A549 (cell line): ENCODE data around the gene DUSP9. TPM values are rescaled to one million over a fixed set of nuclear protein-coding genes. Genes with fewer than 3 reads are reported as not detected.

Experiments
- ATAC-seq, 2 experiments: fragments of 200-7000 bp in 1 of 2; fragments of >200 bp in 1 of 2; cut with Nextera tagmentation in 1 of 2; cut with Tn5 transposase in 1 of 2; 3 replicates each; pipeline versions ENCODE4 v1.8.0 to v1.9.1; 2018 to 2020; ENCODE audit warnings: mild to moderate bottlenecking in 1 of 2, moderate library complexity in 1 of 2
- CTCF ChIA-PET: fragments of 300-600 bp; sonication (Branson Sonifier 250); formaldehyde crosslinking; extraction: SDS; loops from one replicate; lab custom pipeline; 2021; ENCODE audit warnings: antibody characterized with exemption, inconsistent platforms; lab: Yijun Ruan, JAX
- POLR2A ChIA-PET: fragments of 350-600 bp; formaldehyde crosslinking; extraction: SDS; loops from one replicate; lab custom pipeline; 2021; ENCODE audit warnings: antibody characterized with exemption, inconsistent platforms; lab: Yijun Ruan, JAX
- DNase-seq, 2 experiments: peaks; one replicate each; pipeline versions ENCODE4 v3.0.0 to v3.0.0-alpha.2; 2011 to 2016; ENCODE audit warnings: low read depth in 1 of 2, low spot score in 1 of 2
- FAIRE-seq: peaks from 2 replicates; lab custom pipeline; 2011; peaks lifted over from hg19 to GRCh38; lab: Jason Lieb, UNC
- H3K27ac ChIP-seq, 2 experiments: fragments of >200 bp; sonication (Bioruptor Twin); formaldehyde crosslinking; 3 replicates each; pipeline ENCODE4 v1.5.1; 2016 to 2017
- H3K4me1 ChIP-seq: fragments of >200 bp; sonication (Bioruptor Twin); formaldehyde crosslinking; 3 replicates; pipeline ENCODE4 v1.6.1; 2016
- H3K4me2 ChIP-seq: fragments of >200 bp; sonication (Bioruptor Twin); formaldehyde crosslinking; 3 replicates; pipeline ENCODE4 v1.6.1; 2016
- H3K4me3 ChIP-seq: fragments of >200 bp; sonication (Bioruptor Twin); formaldehyde crosslinking; 3 replicates; pipeline ENCODE4 v1.5.1; 2016
- H3K9me3 ChIP-seq: fragments of >200 bp; sonication (Bioruptor Twin); formaldehyde crosslinking; 3 replicates; pipeline ENCODE4 v1.6.1; 2016
- CHD2 ChIP-seq: fragments of 150-350 bp; IDR thresholded peaks from 2 replicates; pipeline ENCODE4 v1.6.1; 2014; ENCODE audit warnings: low read length; ENCODE audit not compliant: partially characterized antibody
- CHD4 ChIP-seq: fragments of 200-600 bp; sonication (generic); IDR thresholded peaks from 2 replicates; pipeline ENCODE4 v1.6.1; 2016; ENCODE audit warnings: antibody characterized with exemption, mild to moderate bottlenecking, borderline replicate concordance
- EHMT2 ChIP-seq: fragments of 200-600 bp; sonication (generic); IDR thresholded peaks from 2 replicates; pipeline ENCODE4 v1.6.1; 2016; ENCODE audit warnings: antibody characterized with exemption, low read depth, mild to moderate bottlenecking, moderate library complexity
- ELK1 ChIP-seq: fragments of 150-350 bp; IDR thresholded peaks from 2 replicates; pipeline ENCODE4 v1.6.1; 2014; ENCODE audit warnings: low read depth, mild to moderate bottlenecking, low read length
- FOSL2 ChIP-seq, 2 experiments: fragments of 450-650 bp in 1 of 2; fragments of >200 bp in 1 of 2; sonication (Bioruptor Twin) in 1 of 2; formaldehyde crosslinking; IDR thresholded peaks; 2 replicates each; pipeline versions ENCODE4 v1.5.0 to v1.6.1; 2016 to 2020; ENCODE audit warnings: mild to moderate bottlenecking in 1 of 2, moderate library complexity in 1 of 2
- HDAC2 ChIP-seq: fragments of 200-600 bp; sonication (generic); IDR thresholded peaks from 2 replicates; pipeline ENCODE4 v1.6.1; 2016
- HEYL ChIP-seq: fragments of 250-450 bp; sonication (Bioruptor Pico); IDR thresholded peaks from 2 replicates; pipeline ENCODE4 v1.8.0; 2021; ENCODE audit warnings: mild to moderate bottlenecking, moderate library complexity
- MYC ChIP-seq: IDR thresholded peaks from 2 replicates; pipeline ENCODE4 v1.6.1; 2012; ENCODE audit warnings: mild to moderate bottlenecking, inconsistent platforms, low read length, improper control_type of control experiment, borderline replicate concordance
- NPAS2 ChIP-seq: fragments of 250-450 bp; sonication (Bioruptor Pico); IDR thresholded peaks from 2 replicates; pipeline ENCODE4 v1.8.0; 2022; ENCODE audit warnings: mild to moderate bottlenecking, moderate library complexity, borderline replicate concordance
- POLR2AphosphoS2 ChIP-seq: conservative IDR thresholded peaks from 2 replicates; pipeline ENCODE4 v1.6.1; 2012; ENCODE audit warnings: low read length, improper control_type of control experiment, inconsistent platforms
- WGBS: methylation state at CpG from one replicate; pipeline ENCODE4 v1.1.6; 2017; ENCODE audit errors: missing lambda C conversion rate; 5-methylcytosine and 5-hydroxymethylcytosine counted together
- polyA plus RNA-seq, 4 experiments: library from polyadenylated mRNA; depleted of rRNA in 3 of 4; stranded (reverse); fragments of >200 nt; fragmentation: RNase III in 1 of 4; extraction: RNeasy Plus Mini Kit Qiagen cat#74134 plus additional on column Dnase treatment in 1 of 4; gene quantifications; 2 replicates in 3 of 4; 3 replicates in 1 of 4; pipeline ENCODE4 v1.2.3, GENCODE V29; 2011 to 2017
- small RNA-seq, 6 experiments: library from RNA; depleted of rRNA; stranded (forward); fragments of <200 nt; gene quantifications; one replicate each; pipeline ENCODE3, GENCODE V24; 2012

Gene DUSP9
- polyA plus RNA-seq, 2 of the 4 experiments (the other 2 are of a cell fraction): 0.75 to 1.6 TPM

- Histone ChIP-seq H3K27ac (no peak overlapping the region), H3K4me3 (no peak overlapping the region), H3K4me1 (no peaks in the 10 kb centered on the region), H3K4me2 (no peak overlapping the region), H3K9me3 (no peaks in the 10 kb centered on the region)
- TF ChIP-seq EHMT2: no peak
- no peak for TF ChIP-seq HDAC2
- no peak for TF ChIP-seq HEYL (CRISPR knock-in tag)
- no peak for TF ChIP-seq POLR2AphosphoS2
- no peak for TF ChIP-seq NPAS2 (CRISPR knock-in tag)
- no peak for TF ChIP-seq CHD2
- TF ChIP-seq ELK1: no peak
- TF ChIP-seq CHD4: no peak
- TF ChIP-seq MYC: no peak
- no peak for TF ChIP-seq FOSL2 (IDR thresholded peaks at IDR 0.05)
- TF ChIP-seq FOSL2 (CRISPR knock-in tag; IDR thresholded peaks at IDR 0.05): no peak
- CTCF ChIA-PET: no interaction called here
- WGBS: 85% methylated on average over 12 of the region's 15 CpGs
- DNase-seq: no peak
- FAIRE-seq: no peak
- no peak for ATAC-seq
- POLR2A ChIA-PET: no interaction called here
Observed at GRCh38 chrX:153700376-153700945, 53.5 kb downstream of the DUSP9 start.

Small RNA genes within 50 kb of the gene (small RNA-seq; reads per million reads assigned to genes)
- gene RN7SL687P: 0 to 0.69 (median 0) reads per million in 6 experiments

Other genes with a start within 250 kb of the DUSP9 start
- gene PNMA6E, start 245.9 kb upstream of the DUSP9 start, polyA plus RNA-seq (2011; rRNA removed): not detected in 2 replicates
- not detected in 3 replicates for gene PNMA6E, start 245.9 kb upstream of the DUSP9 start, polyA plus RNA-seq (2017; fragmentation: RNase III; extraction: RNeasy Plus Mini Kit Qiagen cat#74134 plus additional on column Dnase treatment)
- gene ZFP92, start 235.7 kb upstream of the DUSP9 start, polyA plus RNA-seq (2011; rRNA removed): 0.47 and 0.54 TPM in 2 replicates
- gene ZFP92, start 235.7 kb upstream of the DUSP9 start, polyA plus RNA-seq (2017; fragmentation: RNase III; extraction: RNeasy Plus Mini Kit Qiagen cat#74134 plus additional on column Dnase treatment): 0.66 to 0.70 TPM (median 0.66 TPM) in 3 replicates
- gene TREX2, start 201.1 kb upstream of the DUSP9 start, polyA plus RNA-seq (2011; rRNA removed): 0.27 and 0.32 TPM in 2 replicates
- 0.94 to 1.2 TPM (median 0.99 TPM) in 3 replicates for gene TREX2, start 201.1 kb upstream of the DUSP9 start, polyA plus RNA-seq (2017; fragmentation: RNase III; extraction: RNeasy Plus Mini Kit Qiagen cat#74134 plus additional on column Dnase treatment)
- gene HAUS7, start 176.6 kb upstream of the DUSP9 start, polyA plus RNA-seq (2011; rRNA removed): 30.3 and 39.1 TPM in 2 replicates
- gene HAUS7, start 176.6 kb upstream of the DUSP9 start, polyA plus RNA-seq (2017; fragmentation: RNase III; extraction: RNeasy Plus Mini Kit Qiagen cat#74134 plus additional on column Dnase treatment): 53.6 to 54.4 TPM (median 53.8 TPM) in 3 replicates
- not detected in 2 replicates for gene BGN, start 152.2 kb upstream of the DUSP9 start, polyA plus RNA-seq (2011; rRNA removed)
- gene BGN, start 152.2 kb upstream of the DUSP9 start, polyA plus RNA-seq (2017; fragmentation: RNase III; extraction: RNeasy Plus Mini Kit Qiagen cat#74134 plus additional on column Dnase treatment): 0.04 to 0.05 TPM in 2 of 3 replicates, not detected in the other
- 0.08 and 0.13 TPM in 2 replicates for gene ATP2B3, start 129.6 kb upstream of the DUSP9 start, polyA plus RNA-seq (2011; rRNA removed)
- 0.21 to 0.30 TPM (median 0.22 TPM) in 3 replicates for gene ATP2B3, start 129.6 kb upstream of the DUSP9 start, polyA plus RNA-seq (2017; fragmentation: RNase III; extraction: RNeasy Plus Mini Kit Qiagen cat#74134 plus additional on column Dnase treatment)
- gene CCNQ, start 48.1 kb upstream of the DUSP9 start, polyA plus RNA-seq (2011; rRNA removed): 25.6 and 29.9 TPM in 2 replicates
- gene CCNQ, start 48.1 kb upstream of the DUSP9 start, polyA plus RNA-seq (2017; fragmentation: RNase III; extraction: RNeasy Plus Mini Kit Qiagen cat#74134 plus additional on column Dnase treatment): 32.0 to 36.0 TPM (median 32.6 TPM) in 3 replicates
- 0.17 TPM in 2 replicates for gene PNCK, start 26.6 kb downstream of the DUSP9 start, polyA plus RNA-seq (2011; rRNA removed)
- 0.13 to 0.30 TPM (median 0.25 TPM) in 3 replicates for gene PNCK, start 26.6 kb downstream of the DUSP9 start, polyA plus RNA-seq (2017; fragmentation: RNase III; extraction: RNeasy Plus Mini Kit Qiagen cat#74134 plus additional on column Dnase treatment)
- gene SLC6A8, start 40.7 kb downstream of the DUSP9 start, polyA plus RNA-seq (2011; rRNA removed): 2.0 and 3.4 TPM in 2 replicates
- gene SLC6A8, start 40.7 kb downstream of the DUSP9 start, polyA plus RNA-seq (2017; fragmentation: RNase III; extraction: RNeasy Plus Mini Kit Qiagen cat#74134 plus additional on column Dnase treatment): 5.7 to 6.9 TPM (median 6.1 TPM) in 3 replicates
- gene BCAP31, start 77.2 kb downstream of the DUSP9 start, polyA plus RNA-seq (2011; rRNA removed): 217 and 257 TPM in 2 replicates
- gene BCAP31, start 77.2 kb downstream of the DUSP9 start, polyA plus RNA-seq (2017; fragmentation: RNase III; extraction: RNeasy Plus Mini Kit Qiagen cat#74134 plus additional on column Dnase treatment): 335 to 351 TPM (median 349 TPM) in 3 replicates
- gene ABCD1, start 77.7 kb downstream of the DUSP9 start, polyA plus RNA-seq (2011; rRNA removed): 1.7 and 1.8 TPM in 2 replicates
- gene ABCD1, start 77.7 kb downstream of the DUSP9 start, polyA plus RNA-seq (2017; fragmentation: RNase III; extraction: RNeasy Plus Mini Kit Qiagen cat#74134 plus additional on column Dnase treatment): 3.3 to 5.1 TPM (median 3.8 TPM) in 3 replicates
- 1.1 and 1.2 TPM in 2 replicates for gene PLXNB3, start 117.0 kb downstream of the DUSP9 start, polyA plus RNA-seq (2011; rRNA removed)
- 2.5 to 3.9 TPM (median 3.1 TPM) in 3 replicates for gene PLXNB3, start 117.0 kb downstream of the DUSP9 start, polyA plus RNA-seq (2017; fragmentation: RNase III; extraction: RNeasy Plus Mini Kit Qiagen cat#74134 plus additional on column Dnase treatment)
- gene SRPK3, start 133.8 kb downstream of the DUSP9 start, polyA plus RNA-seq (2011; rRNA removed): not detected in 2 replicates
- gene SRPK3, start 133.8 kb downstream of the DUSP9 start, polyA plus RNA-seq (2017; fragmentation: RNase III; extraction: RNeasy Plus Mini Kit Qiagen cat#74134 plus additional on column Dnase treatment): 0.03 to 0.08 TPM (median 0.05 TPM) in 3 replicates
- 45.6 and 50.7 TPM in 2 replicates for gene IDH3G, start 147.2 kb downstream of the DUSP9 start, polyA plus RNA-seq (2011; rRNA removed)
- gene IDH3G, start 147.2 kb downstream of the DUSP9 start, polyA plus RNA-seq (2017; fragmentation: RNase III; extraction: RNeasy Plus Mini Kit Qiagen cat#74134 plus additional on column Dnase treatment): 58.5 to 60.3 TPM (median 59.9 TPM) in 3 replicates
- 212 and 293 TPM in 2 replicates for gene SSR4, start 147.5 kb downstream of the DUSP9 start, polyA plus RNA-seq (2011; rRNA removed)
- gene SSR4, start 147.5 kb downstream of the DUSP9 start, polyA plus RNA-seq (2017; fragmentation: RNase III; extraction: RNeasy Plus Mini Kit Qiagen cat#74134 plus additional on column Dnase treatment): 347 to 354 TPM (median 352 TPM) in 3 replicates
- 1.2 and 1.3 TPM in 2 replicates for gene PDZD4, start 183.3 kb downstream of the DUSP9 start, polyA plus RNA-seq (2011; rRNA removed)
- gene PDZD4, start 183.3 kb downstream of the DUSP9 start, polyA plus RNA-seq (2017; fragmentation: RNase III; extraction: RNeasy Plus Mini Kit Qiagen cat#74134 plus additional on column Dnase treatment): 2.3 to 3.0 TPM (median 2.4 TPM) in 3 replicates
- 1.9 and 3.1 TPM in 2 replicates for gene L1CAM, start 239.0 kb downstream of the DUSP9 start, polyA plus RNA-seq (2011; rRNA removed)
- 12.8 to 14.2 TPM (median 13.3 TPM) in 3 replicates for gene L1CAM, start 239.0 kb downstream of the DUSP9 start, polyA plus RNA-seq (2017; fragmentation: RNase III; extraction: RNeasy Plus Mini Kit Qiagen cat#74134 plus additional on column Dnase treatment)